ENCODE data around the gene LDB2. TPM values are rescaled to one million over a fixed set of nuclear protein-coding genes. Genes with fewer than 3 reads are reported as not detected.

LDB2 gene
- total and polyA plus RNA-seq, 2 of the 8 experiments (the other 6 are each of a cell fraction or from before 2014, with no cell fraction given), result 57.0 to 140 TPM

- Histone ChIP-seq H2AK5ac (ENCODE audit: low read depth, low read length) (no peak overlapping the region), H3K4ac (replicated peaks; ENCODE audit: insufficient read length, low read depth, low read length) (no peak overlapping the region), H4K5ac (ENCODE audit: insufficient read length, low read depth, low read length) (no peak overlapping the region), H4K20me1 (replicated peaks in 1 of 2; ENCODE audit: control insufficient read depth in 1 of 2, insufficient read depth in 2 of 2, low read length in 2 of 2) (peaks cover 0 to 3% of the 10 kb centered on the region in 2 experiments), H3K9me3 (ENCODE audit: insufficient read depth in 2 of 2, low read depth in 1 of 2, low read length in 1 of 2) (no peaks in the 10 kb centered on the region), H2BK15ac (ENCODE audit: low read length) (no peak overlapping the region), H3K18ac (ENCODE audit: extremely low read depth, low read length) (no peak overlapping the region), H2BK5ac (ENCODE audit: low read depth, low read length) (no peak overlapping the region), H2BK20ac (ENCODE audit: low read length) (no peak overlapping the region), H2BK12ac (ENCODE audit: low read depth, low read length) (no peak overlapping the region), H3K36me3 (ENCODE audit: control insufficient read depth in 2 of 4, insufficient read depth in 4 of 4, low read length in 3 of 4) (0 out of 8 replicates have a peak, but pooled peaks cover 0 to 2% (median 0%) of the 10 kb centered on the region in 4 experiments), H3K79me2 (ENCODE audit: control insufficient read depth in 1 of 2, insufficient read depth in 2 of 2, low read length in 2 of 2) (no peaks in the 10 kb centered on the region), H2AFZ (ENCODE audit: low read length) (no peak overlapping the region), H2BK120ac (replicated peaks; ENCODE audit: low read depth, low read length) (no peak overlapping the region), H3K56ac (replicated peaks; ENCODE audit: insufficient read length, low read depth, low read length) (no peak overlapping the region), H3K4me2 (ENCODE audit: insufficient read depth in 1 of 2, low read depth in 2 of 2, low read length in 2 of 2) (no peak overlapping the region), H3K79me1 (ENCODE audit: low read depth, low read length) (no peaks in the 10 kb centered on the region), H3K23me2 (ENCODE audit: low read depth, low read length) (no peaks in the 10 kb centered on the region), H3K4me1 (replicated peaks in 1 of 4; ENCODE audit: control insufficient read depth in 3 of 4, insufficient read depth in 4 of 4, low read length in 3 of 4) (peaks cover 0 to 12% (median 5%) of the 10 kb centered on the region in 4 experiments; a peak in 2 of 7 replicates), H4K8ac (ENCODE audit: extremely low read depth, insufficient read depth, low read length) (no peak overlapping the region), H3K27me3 (replicated peaks in 1 of 4; ENCODE audit: control insufficient read depth in 3 of 4, extremely low read depth in 1 of 4, insufficient read depth in 3 of 4, low read length in 3 of 4) (no peaks in the 10 kb centered on the region), H3K14ac (ENCODE audit: insufficient read length) (no peak overlapping the region), H3K23ac (ENCODE audit: insufficient read length) (no peak overlapping the region), H4K91ac (replicated peaks; ENCODE audit: insufficient read length, low read length) (no peak overlapping the region), H3K27ac (ENCODE audit: low read depth, low read length) (no peak overlapping the region), H3K4me3 (ENCODE audit: extremely low read depth in 1 of 4, insufficient read depth in 2 of 4, low read depth in 3 of 4, low read length in 4 of 4) (no peak overlapping the region), H3K9ac (replicated peaks in 1 of 4; ENCODE audit: extremely low read depth in 1 of 4, low read depth in 3 of 4, low read length in 3 of 4) (no peak overlapping the region)
- DNase-seq (ENCODE audit: low read depth in 1 of 2, low spot score in 2 of 2), result no peak
- POLR2A ChIA-PET (ENCODE audit: partially characterized antibody), result no interaction called here
- CTCF ChIA-PET (ENCODE audit: partially characterized antibody), result no interaction called here
- TF ChIP-seq SUZ12 (IDR thresholded peaks at IDR 0.05; ENCODE audit: low read length) (no peak), TBP (IDR thresholded peaks at IDR 0.05; ENCODE audit: low read depth, low read length) (no peak), RFX5 (IDR thresholded peaks at IDR 0.05; ENCODE audit: borderline replicate concordance, low read depth, low read length) (no peak), NRF1 (IDR thresholded peaks at IDR 0.05; ENCODE audit: low read depth, low read length) (no peak), JUN (IDR thresholded peaks at IDR 0.05; ENCODE audit: low read depth, low read length) (no peak), KDM1A (IDR thresholded peaks at IDR 0.05; ENCODE audit: borderline replicate concordance, low read length) (no peak), TAF7 (optimal IDR thresholded peaks at IDR 0.05; ENCODE audit: borderline replicate concordance, low read depth, low read length) (no peak), ATF3 (IDR thresholded peaks at IDR 0.05; ENCODE audit: insufficient read depth, low read depth, low read length) (no peak), E2F6 (IDR thresholded peaks at IDR 0.05) (no peak)
- 93% methylated on average over 6 of the region's 6 CpGs; no CpG with 5 or more reads in 1 of the 2 experiments for WGBS, 2 experiments (ENCODE audit: extremely low coverage in 1 of 2, insufficient coverage in 1 of 2, insufficient read length in 1 of 2, insufficient replicate concordance in 2 of 2, low coverage in 1 of 2, low lambda C conversion rate in 2 of 2, missing lambda C conversion rate in 1 of 2)
- no peak for FAIRE-seq
Measured at GRCh38 chr4:16588651-16589050, 309.8 kb downstream of the LDB2 start.

All from H1 (cell line).